ENCODE results near the gene DGKI.
"Not testable (repeated sequence)": the region's sequence is repeated elsewhere in the genome, so short reads cannot be mapped to it uniquely, and the experiment has no call there.

Gene DGKI

GRCh38 chr7:137453356-137453755, 393.4 kb downstream of the DGKI start:
- DNase-seq, result no peak

GRCh38 chr7:137449016-137449415, 397.8 kb downstream of the DGKI start:
- DNase-seq, result no peak

- DNase-seq, result not testable (repeated sequence)
Measured at GRCh38 chr7:137448572-137448971, 398.2 kb downstream of the DGKI start.

DNA sequence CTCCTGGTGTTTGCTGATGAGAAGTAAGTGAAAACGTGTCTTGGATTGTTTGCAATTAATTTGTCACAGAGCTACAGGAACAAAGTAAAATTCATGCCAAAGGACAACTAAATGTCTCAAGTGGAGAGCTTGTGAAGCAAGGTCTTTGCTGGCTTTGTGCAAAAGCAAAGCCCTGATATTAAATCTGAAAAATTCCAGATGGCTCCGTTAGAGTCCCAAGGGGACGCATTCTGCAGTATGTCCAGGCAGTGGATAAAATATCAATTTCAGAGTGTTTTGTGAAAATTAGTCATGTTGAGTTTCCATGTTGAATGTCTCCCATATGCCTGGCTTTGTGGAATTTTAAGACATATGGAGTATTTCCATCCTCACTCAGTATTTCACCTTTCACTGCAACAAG, 400.7 kb downstream of the DGKI start:
- DNase-seq, result no peak

GRCh38 chr7:137445268-137445667, 401.5 kb downstream of the DGKI start:
- no peak for DNase-seq

DNA sequence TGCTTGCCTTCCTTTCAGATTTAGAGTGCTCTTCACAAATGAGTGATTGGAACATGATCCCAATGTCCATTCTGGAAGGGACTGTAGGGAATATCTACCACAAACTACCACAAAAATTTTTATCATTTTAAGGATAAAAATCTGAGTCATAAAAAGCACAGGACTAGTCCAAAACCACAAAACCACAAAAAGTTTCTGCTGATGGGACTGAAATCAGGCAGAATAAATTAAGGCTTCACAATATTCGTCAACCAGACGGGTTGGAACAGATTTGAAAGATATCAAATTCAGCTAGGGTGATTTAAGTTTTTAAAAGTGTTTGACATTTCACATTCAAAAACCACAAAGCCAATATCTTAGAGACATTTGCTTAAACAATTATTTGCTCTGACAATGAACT, 403.2 kb downstream of the DGKI start:
- DNase-seq, result no peak

DNA sequence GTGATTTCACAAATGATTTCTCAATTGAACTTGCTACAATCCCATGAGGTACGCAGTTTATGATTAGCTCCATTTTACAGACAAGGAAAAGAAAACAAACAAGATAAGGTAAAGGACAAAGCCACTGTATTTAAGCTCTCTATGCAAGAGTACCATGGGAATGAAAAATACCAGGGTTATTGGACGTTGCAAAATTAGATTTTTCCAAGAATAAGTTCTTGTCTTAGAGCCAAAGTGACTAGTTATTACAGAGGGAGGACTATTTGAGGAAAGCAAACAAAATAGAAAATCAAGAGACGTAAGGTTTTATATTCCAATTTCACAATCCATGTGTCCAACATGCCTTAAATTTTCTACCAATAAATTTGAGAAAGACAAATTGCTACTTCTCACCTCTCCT, 405.3 kb downstream of the DGKI start:
- DNase-seq, result no peak

GRCh38 chr7:137439829-137440825, 406.6 kb downstream of the DGKI start:
- DNase-seq, result no peak

DNA sequence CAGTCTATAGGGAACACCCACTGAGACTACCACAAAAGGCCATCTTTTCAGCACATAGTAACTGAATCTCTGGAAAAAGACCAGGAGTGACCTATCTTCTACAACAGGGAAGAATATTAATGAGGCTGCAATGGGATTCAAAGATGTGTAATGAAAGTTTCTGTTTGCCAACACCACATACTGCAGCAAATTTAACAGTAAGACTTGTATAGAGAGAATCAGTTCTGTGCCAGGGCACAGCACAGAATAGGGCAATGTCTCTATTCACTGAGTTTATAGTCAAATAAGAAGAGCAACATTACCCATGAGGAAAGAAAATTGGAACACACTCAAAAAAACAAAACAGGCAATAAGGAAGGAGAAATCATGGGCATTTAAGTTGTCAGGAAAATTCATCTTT, 411.8 kb downstream of the DGKI start:
- DNase-seq, result no peak

- no peak for DNase-seq
Measured at GRCh38 chr7:137434530-137434929, 412.2 kb downstream of the DGKI start.

DNA sequence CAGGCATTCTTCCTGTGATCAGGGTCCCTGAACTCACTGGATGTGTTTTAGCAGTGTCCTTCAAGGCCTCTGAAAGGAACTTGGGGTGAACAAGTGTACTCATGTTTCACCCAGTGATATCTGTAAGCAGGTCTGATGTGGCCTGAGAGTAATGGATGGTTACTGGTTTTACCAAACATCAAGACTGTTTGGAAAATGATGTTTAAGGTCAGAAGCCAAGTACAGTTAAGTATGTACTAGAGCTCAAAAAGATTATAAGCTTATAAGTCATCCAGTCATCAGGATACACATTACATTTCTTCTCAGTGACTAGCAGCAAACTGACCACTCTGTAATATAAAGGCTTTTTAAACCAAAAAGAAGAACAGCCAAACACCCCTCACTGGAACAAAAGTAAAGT, 423.5 kb downstream of the DGKI start:
- DNase-seq, result no peak

GRCh38 chr7:137421366-137421765, 425.4 kb downstream of the DGKI start:
- DNase-seq, result no peak

DNA sequence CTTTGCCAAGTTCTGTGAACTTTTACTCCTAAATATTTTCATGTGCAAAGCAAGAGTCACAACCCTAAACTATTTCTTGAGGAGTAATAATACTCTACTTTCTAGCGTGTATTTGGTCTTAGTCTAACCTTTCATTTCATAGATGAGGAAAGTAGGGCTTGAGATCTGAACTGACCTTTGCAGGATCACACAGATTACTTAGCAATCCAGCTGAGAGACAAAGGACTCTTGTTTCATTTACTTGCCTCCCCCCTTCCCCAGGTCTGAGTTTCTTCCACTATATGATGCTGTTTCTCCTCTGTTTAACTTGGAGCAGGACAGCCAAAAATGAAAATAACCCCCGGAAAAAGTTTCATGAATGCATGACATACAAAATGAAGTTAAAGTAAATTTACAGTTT, 427.9 kb downstream of the DGKI start:
- DNase-seq, result no peak

DNA sequence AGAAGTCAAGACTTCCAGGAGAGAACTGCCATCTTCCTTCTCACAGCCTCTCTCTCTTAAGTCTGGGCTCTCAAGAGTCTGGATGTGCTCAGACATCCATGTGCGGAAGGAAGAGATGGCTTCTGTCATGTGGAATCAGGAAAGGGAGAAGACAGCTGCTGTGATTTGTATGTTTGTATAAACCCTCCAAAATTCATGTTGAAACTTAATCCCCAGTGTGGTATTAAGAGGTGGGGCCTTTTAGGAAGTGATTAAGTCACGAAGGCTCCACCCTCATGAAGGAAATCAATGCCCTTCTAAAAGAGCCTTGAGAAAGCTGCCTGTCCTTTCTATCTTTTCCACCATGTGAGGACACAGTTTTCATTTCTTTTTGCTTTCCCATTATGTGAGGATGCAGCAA, 429.3 kb downstream of the DGKI start:
- no peak for DNase-seq

- no peak for DNase-seq
Measured at GRCh38 chr7:137413901-137414300, 432.9 kb downstream of the DGKI start.

DNA sequence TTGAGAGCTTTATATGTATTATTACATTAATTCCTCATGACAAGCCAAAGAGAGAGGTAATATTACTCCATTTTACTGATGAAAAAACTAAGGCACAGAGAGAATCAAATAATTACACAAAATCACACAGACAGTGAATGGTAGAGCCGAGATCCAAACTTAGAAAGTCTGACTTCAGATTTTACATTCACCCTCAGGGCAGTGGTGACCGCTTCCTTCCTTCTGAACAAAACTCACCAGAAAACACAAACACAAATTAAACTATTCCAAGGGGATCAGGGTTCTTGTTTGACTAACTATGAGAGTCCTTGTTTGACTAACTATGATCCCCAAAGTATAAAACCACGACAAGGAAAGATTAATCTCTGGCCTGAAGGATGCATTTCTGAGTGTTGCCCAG, 435.3 kb downstream of the DGKI start:
- DNase-seq, result no peak

GRCh38 chr7:137408126-137408525, 438.6 kb downstream of the DGKI start:
- DNase-seq, result no peak

GRCh38 chr7:137407078-137407477, 439.7 kb downstream of the DGKI start:
- DNase-seq, result no peak

GRCh38 chr7:137404660-137405317, 442.0 kb downstream of the DGKI start:
- DNase-seq, result no peak

GRCh38 chr7:137403353-137403695, 443.4 kb downstream of the DGKI start:
- DNase-seq, result no peak

DNA sequence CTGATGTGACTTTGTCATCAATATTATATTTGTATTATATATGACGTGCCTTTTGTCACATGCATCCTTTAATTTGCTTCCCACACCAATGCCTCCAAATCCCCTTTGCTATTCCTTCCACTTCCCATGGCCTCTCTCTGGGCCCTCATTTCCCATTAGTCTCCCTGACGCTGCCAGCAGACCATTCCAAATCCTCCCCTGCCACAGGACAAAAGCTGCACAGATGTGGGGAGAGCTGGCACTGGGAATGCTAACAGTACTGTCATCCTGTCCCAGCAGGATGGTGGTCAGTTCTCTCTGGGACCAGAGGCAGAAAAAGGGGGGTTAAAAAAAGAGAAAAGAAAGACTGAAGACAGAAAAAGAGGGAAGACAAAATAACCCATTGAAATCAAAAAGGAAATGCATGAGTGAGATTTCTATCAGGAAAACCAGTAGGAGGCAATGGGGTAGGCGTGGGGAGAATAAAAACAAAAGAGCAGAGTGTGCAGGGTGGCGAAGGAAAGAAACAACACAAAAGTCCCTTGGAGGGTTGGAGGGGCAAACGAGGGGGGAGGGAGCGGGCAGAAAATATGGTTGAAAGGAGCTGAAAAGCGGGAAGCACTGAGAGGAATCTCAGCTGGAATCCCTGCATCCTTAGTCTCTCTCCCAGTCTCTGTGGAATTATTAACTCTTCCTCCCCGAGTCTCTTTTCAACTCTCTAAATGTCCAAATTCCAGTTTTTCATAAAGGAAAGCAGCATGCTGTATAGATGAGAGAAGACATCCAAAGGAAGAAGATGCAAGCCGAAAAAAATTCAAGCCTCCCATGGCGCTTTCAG, 444.0 kb downstream of the DGKI start:
- no peak for DNase-seq

DNA sequence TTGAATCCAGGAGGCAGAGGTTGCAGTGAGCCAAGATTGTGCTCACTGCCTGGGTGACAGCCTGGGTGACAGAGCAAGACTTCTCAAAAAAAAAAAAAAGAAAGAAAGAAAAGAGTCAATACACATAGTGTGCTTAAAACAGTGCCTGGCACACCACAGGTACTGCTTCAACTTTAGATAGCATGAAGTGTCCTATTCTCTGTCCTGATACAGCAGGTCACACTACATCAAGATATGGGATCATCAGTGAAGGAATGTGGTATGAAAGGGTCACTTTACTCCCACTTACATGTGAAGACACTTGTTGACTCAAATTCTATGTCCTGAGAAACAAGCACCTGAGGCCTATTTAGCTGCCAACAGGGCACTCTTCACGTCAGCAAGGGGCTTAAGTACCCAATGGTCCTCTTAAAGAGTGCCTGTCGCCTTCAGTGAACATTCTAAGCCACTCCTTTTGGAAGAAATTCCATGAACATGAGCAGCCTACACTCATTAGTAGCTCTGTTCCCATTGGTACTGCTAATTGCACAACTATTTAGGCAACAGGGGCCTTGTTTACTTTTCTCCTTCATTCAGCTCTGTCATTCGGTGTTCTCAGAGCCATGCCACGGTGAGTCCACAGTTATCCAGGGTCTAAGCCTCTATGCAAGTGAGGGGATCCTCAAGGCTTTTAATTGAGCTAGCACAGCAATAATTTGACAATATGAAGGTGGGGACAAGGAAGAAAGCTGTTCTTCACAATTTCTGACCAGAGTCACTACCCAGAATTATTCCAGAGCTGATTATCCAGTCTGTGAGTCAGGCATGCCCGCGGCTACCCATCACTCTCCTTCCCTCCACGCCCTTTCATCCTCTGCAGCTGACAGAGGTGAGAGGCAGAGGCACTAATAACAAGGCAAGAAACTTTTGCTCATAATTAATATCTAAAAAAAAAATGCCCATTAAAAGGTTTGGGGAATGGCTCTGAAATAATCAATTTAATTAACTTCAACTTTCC, 446.6 kb downstream of the DGKI start:
- DNase-seq, result no peak
